KMS-11 (cell line): ENCODE data around the gene CDH22.

Experiments used
- H2AFZ ChIP-seq: fragments of 200-600 bp; sonication (generic); 2 replicates; pipeline ENCODE4 v1.6.1; 2016; ENCODE audit warnings: antibody characterized with exemption, mixed run types, low read depth
- H3K27ac ChIP-seq: fragments of 200-600 bp; sonication (generic); 2 replicates; pipeline ENCODE4 v1.6.1; 2016; ENCODE audit warnings: mild to moderate bottlenecking, mixed run types
- H3K27me3 ChIP-seq: fragments of 200-600 bp; sonication (generic); 2 replicates; pipeline ENCODE4 v1.6.1; 2017; ENCODE audit warnings: mild to moderate bottlenecking, low read depth, mixed run types, moderate library complexity; ENCODE audit not compliant: insufficient read depth
- H3K36me3 ChIP-seq: fragments of 200-600 bp; sonication (generic); 2 replicates; pipeline ENCODE4 v1.6.1; 2017; ENCODE audit warnings: mild to moderate bottlenecking, mixed run types; ENCODE audit not compliant: insufficient read depth
- H3K4me1 ChIP-seq: fragments of 200-600 bp; sonication (generic); 2 replicates; pipeline ENCODE4 v1.6.1; 2016; ENCODE audit warnings: mild to moderate bottlenecking, low read depth, mixed run types; ENCODE audit not compliant: poor library complexity, severe bottlenecking
- H3K4me2 ChIP-seq: fragments of 200-600 bp; sonication (generic); 2 replicates; pipeline ENCODE4 v1.7.0; 2016; ENCODE audit warnings: mild to moderate bottlenecking, mixed run types
- H3K4me3 ChIP-seq: fragments of 200-600 bp; sonication (generic); IDR thresholded peaks from 2 replicates; pipeline ENCODE4 v1.6.1; 2017; ENCODE audit warnings: low read depth, low read length, mixed read lengths; ENCODE audit not compliant: insufficient read depth
- H3K79me2 ChIP-seq: fragments of 200-600 bp; sonication (generic); 2 replicates; pipeline ENCODE4 v1.6.1; 2016; ENCODE audit warnings: low read depth, mixed run types; ENCODE audit not compliant: insufficient read depth
- H3K9ac ChIP-seq: fragments of 200-600 bp; sonication (generic); 2 replicates; pipeline ENCODE4 v1.6.1; 2016; ENCODE audit warnings: mild to moderate bottlenecking, mixed run types
- H4K20me1 ChIP-seq: fragments of 200-600 bp; sonication (generic); 2 replicates; pipeline ENCODE4 v1.6.1; 2016; ENCODE audit warnings: mild to moderate bottlenecking, mixed run types; ENCODE audit not compliant: insufficient read depth
- CTCF ChIP-seq: fragments of 200-600 bp; sonication (generic); conservative IDR thresholded peaks from 2 replicates; pipeline ENCODE4 v1.6.1; 2017; ENCODE audit warnings: low read depth, mild to moderate bottlenecking, antibody characterized with exemption, low read length, moderate library complexity, mixed read lengths

Gene CDH22

GRCh38 chr20:46342010-46342378, 33.7 kb upstream of the CDH22 start:
- Histone ChIP-seq H2AFZ (no peak overlapping the region), H3K36me3 (no peaks in the 10 kb centered on the region), H4K20me1 (no peaks in the 10 kb centered on the region), H3K4me2 (no peak overlapping the region), H3K4me1 (no peaks in the 10 kb centered on the region), H3K4me3 (no peak overlapping the region), H3K27me3 (peaks cover 26% of the 10 kb centered on the region; the same call in 1 of the 2 replicates), H3K79me2 (no peaks in the 10 kb centered on the region), H3K9ac (no peak overlapping the region), H3K27ac (no peak overlapping the region)
- no peak for TF ChIP-seq CTCF

- H3K36me3 ChIP-seq, result no peaks in the 10 kb centered on the region
- no peak overlapping the region for H3K9ac ChIP-seq
- H3K4me3 ChIP-seq, result no peak overlapping the region
- TF ChIP-seq CTCF, result no peak
- H3K27me3 ChIP-seq, result peaks cover 26% of the 10 kb centered on the region; the same call in 1 of the 2 replicates
- no peak overlapping the region for H3K27ac ChIP-seq
- no peaks in the 10 kb centered on the region for H3K79me2 ChIP-seq
- no peaks in the 10 kb centered on the region for H3K4me1 ChIP-seq
- no peak overlapping the region for H2AFZ ChIP-seq
- H4K20me1 ChIP-seq, result no peaks in the 10 kb centered on the region
- H3K4me2 ChIP-seq, result no peak overlapping the region
These were observed 33.0 kb upstream of the CDH22 start for GRCh38 chr20:46341074-46342009.

- H2AFZ ChIP-seq, result no peak overlapping the region
- no peaks in the 10 kb centered on the region for H3K79me2 ChIP-seq
- TF ChIP-seq CTCF, result no peak
- H4K20me1 ChIP-seq, result no peaks in the 10 kb centered on the region
- H3K36me3 ChIP-seq, result no peaks in the 10 kb centered on the region
- H3K27me3 ChIP-seq, result peaks cover 26% of the 10 kb centered on the region; the same call in 1 of the 2 replicates
- no peaks in the 10 kb centered on the region for H3K4me1 ChIP-seq
- H3K4me2 ChIP-seq, result no peak overlapping the region
- H3K9ac ChIP-seq, result no peak overlapping the region
- H3K27ac ChIP-seq, result no peak overlapping the region
- no peak overlapping the region for H3K4me3 ChIP-seq
These were observed 30.7 kb upstream of the CDH22 start for GRCh38 chr20:46339037-46339436.

GRCh38 chr20:46336735-46337134, 28.4 kb upstream of the CDH22 start:
- Histone ChIP-seq H3K36me3 (no peaks in the 10 kb centered on the region), H3K27me3 (peaks cover 14% of the 10 kb centered on the region; the same call in 1 of the 2 replicates), H3K4me2 (no peak overlapping the region), H3K4me1 (no peaks in the 10 kb centered on the region), H3K27ac (no peak overlapping the region), H4K20me1 (no peaks in the 10 kb centered on the region), H2AFZ (no peak overlapping the region), H3K79me2 (no peaks in the 10 kb centered on the region), H3K4me3 (no peak overlapping the region), H3K9ac (no peak overlapping the region)
- no peak for TF ChIP-seq CTCF
